ENCODE measurements around the gene SLC1A4.
"Not testable (repeated sequence)": the region's sequence is repeated elsewhere in the genome, so short reads cannot be mapped to it uniquely, and the experiment has no call there.

SLC1A4 gene

GRCh38 chr2:65030476-65031332 lies 41.5 kb downstream of the SLC1A4 start:
- DNase-seq: no peak

DNA sequence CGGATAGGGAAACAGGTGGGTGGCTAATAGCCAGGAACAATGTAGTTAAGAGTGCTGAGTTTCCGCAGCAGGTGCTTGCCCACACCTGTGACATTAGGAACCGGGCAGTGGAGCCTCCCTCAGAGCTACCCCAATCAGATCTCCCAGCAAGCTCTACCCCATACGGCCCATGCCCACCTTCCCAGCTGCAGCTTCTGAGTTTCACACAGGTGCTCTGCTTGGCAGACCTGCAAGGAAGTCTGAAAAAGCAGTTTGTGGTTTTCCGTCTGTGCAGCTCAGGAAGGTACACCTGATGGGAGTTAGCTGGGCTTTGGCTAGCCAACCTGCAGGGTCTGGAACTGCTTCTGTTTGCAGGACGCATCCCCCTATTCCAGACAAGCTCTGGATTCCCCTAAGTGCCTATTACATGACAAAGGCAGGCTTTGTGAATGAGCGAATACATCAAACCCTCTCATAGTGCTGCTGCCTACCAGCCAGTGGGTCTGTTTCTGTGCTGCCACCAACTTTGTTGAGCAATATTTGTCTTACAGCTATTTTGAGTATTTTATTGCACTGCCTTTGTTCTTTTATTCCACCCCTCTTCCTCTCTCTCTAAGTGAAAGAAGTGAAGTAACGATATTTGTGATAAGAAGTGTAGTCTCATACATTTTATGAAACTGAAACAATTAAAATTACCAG lies 42.3 kb downstream of the SLC1A4 start:
- no peak for DNase-seq

DNA sequence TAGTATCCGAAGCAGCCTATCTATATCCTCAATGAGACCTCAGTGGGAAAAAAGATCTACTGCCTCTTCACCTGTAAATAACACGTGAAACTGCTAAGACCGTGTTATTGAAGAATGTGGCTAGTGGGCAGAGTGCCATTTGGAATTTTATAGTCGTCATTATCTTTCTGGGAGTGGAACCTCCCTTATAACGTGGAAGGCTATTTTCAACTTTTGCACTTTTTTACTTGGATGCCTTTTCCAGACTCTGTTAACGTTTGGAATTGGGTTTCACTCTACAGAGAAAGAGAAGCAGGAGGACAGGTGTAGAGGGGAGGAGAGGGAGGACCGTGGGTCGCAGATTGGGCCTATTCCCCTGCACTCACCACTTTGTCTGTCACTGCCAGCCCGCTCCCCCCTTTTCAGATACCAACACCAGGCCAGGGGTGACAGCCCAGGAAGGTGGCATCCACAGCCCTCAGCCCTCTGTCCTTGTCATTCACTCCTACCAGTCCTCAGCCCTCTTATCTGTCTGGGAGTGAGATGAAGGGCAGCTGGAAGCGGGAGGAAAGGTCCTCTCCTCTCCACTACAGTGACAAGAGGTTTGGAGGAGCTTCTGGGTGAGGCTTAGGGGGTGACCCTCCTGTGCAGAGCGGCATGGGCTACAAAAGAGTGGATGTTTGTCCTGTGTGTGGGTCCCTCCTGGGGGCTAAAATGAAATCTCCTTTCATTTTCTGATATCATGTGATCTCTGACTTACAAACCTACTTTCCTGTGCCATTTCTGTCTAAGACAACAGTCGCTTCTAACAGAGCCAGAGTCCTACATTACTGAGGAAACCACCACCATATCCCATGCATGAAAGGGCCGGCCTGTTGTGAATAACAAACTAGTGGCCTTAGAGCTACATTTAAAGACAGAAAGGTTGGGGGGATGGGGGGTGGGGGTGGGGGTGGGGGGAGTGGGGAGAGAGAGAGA lies 43.1 kb downstream of the SLC1A4 start:
- no peak for DNase-seq

GRCh38 chr2:65033178-65033577 lies 44.0 kb downstream of the SLC1A4 start:
- DNase-seq: no peak

DNA sequence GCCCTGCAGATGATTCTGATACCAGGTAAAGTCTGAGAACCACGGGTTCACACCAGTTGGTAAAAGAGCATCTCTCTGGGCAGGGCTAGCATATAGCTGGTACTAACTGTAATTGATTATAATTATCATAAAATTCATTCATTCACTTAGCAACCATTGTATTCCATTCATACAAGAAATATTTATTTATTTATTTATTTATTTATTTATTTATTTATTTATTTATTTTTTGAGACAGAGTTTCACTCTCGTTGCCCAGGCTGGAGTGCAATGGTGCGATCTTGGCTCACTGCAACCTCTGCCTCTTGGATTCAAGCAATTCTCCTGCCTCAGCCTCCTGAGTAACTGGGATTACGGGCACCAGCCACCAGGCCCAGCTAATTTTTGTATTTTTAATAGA lies 44.5 kb downstream of the SLC1A4 start:
- DNase-seq: not testable (repeated sequence)

GRCh38 chr2:65035351-65035943 lies 46.2 kb downstream of the SLC1A4 start:
- DNase-seq: no peak

GRCh38 chr2:65037178-65037577 lies 48.0 kb downstream of the SLC1A4 start:
- DNase-seq: no peak

GRCh38 chr2:65039640-65040039 lies 50.4 kb downstream of the SLC1A4 start:
- DNase-seq: no peak

GRCh38 chr2:65040400-65041261 lies 51.4 kb downstream of the SLC1A4 start:
- peak; percentile 49 for DNase-seq

GRCh38 chr2:65043001-65043400 lies 53.8 kb downstream of the SLC1A4 start:
- DNase-seq: no peak

DNA sequence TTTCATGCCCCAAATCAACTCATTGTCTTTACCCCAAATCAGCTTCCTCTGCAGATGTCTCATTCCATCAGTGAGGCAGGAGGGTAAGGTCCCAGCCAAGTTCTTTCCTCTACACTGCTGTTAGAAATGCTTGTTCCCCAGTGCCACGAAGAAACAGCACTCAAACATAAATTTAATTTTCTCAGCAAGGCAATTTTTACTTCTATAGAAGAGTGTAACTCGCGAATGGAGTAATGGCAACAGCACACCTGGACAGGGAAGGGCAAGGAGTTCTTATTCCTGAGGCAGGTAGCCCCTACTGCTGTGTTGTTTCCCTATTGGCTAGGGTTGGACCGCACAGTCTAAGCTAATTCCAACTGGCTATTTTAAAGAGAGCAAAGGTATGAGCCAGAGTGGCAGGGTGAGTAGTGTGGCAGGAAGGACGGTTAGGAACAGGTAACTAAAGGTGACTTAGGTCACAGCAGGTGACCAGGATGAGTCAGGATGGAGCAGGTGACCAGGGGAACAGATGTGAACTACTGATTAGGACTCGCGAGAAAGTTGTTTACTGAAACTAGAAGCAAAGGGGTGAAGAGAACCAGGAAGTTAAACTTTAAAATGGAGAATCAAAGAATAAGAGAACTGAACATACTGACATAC lies 55.0 kb downstream of the SLC1A4 start:
- DNase-seq: no peak

GRCh38 chr2:65045651-65046050 lies 56.5 kb downstream of the SLC1A4 start:
- DNase-seq: no peak

GRCh38 chr2:65046633-65047407 lies 57.6 kb downstream of the SLC1A4 start:
- no peak for DNase-seq

- DNase-seq: no peak
Observed at GRCh38 chr2:65049010-65049639, 59.9 kb downstream of the SLC1A4 start.

DNA sequence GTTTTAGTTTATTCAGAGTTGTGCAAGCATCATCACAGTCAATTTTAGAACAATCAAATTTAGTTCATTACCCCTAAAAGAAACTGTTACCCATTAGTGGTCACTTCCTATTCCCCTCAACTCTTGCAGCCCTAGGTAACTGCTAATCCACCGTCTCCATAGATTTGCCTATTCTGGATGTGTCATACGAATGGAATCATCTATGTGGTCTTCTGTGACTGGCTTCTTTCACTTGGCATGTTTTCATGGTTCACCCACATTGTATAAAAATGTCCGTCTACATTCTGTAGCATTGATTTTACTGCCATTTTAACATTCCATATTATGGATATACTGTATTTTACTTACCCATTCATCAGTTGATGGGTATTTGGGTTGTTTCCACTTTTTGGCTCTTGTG lies 61.7 kb downstream of the SLC1A4 start:
- DNase-seq: no peak

DNA sequence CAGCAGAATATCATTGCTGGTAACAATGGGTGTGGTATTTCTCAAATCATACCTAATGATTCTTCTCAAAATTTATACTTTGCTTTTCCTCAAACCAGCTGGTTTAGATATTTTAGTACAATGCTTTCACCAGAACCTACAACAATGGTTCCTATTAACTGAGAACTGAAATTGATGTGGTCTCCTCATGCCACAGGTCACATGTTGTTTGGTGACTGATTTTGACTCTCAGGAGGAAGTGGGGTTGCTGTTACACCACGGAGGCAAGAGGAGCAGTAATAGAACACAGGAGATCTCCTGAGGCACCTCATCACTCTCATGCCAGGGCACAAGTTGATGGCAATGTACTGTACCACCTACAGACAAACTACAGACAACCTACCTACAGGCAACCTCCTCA lies 64.0 kb downstream of the SLC1A4 start:
- no peak for DNase-seq

DNA sequence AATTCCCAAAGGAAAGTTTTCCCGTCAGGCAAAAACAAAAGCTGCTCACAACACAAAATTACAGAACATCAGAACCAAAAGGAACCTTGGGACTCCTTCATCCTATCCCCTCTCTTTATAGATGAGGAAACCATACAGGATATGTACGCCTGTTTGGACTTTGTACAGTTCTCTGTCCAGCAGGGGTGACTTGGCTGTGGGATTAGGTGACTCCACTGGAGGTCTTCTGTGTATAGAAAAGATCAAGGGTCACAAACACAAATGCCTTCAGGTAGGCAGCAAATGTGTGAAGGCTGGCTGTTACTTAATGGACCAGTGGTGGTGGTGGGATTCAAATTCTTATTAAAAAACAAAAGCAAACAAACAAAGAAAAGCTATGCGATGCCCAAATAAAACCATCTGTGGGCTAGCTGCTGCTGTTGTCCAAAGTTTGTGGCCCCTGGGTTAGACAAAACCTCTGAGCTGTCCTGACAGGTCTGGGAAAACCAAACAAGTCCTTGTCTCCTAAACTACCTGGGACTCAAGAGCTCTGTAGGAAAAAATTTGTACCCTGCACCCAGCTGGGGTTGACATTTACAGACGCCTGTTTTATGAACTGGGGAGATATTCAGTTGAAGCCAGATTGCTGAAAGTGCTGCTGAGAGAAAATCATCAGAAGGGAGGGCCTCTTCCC lies 65.7 kb downstream of the SLC1A4 start:
- no peak for DNase-seq

DNA sequence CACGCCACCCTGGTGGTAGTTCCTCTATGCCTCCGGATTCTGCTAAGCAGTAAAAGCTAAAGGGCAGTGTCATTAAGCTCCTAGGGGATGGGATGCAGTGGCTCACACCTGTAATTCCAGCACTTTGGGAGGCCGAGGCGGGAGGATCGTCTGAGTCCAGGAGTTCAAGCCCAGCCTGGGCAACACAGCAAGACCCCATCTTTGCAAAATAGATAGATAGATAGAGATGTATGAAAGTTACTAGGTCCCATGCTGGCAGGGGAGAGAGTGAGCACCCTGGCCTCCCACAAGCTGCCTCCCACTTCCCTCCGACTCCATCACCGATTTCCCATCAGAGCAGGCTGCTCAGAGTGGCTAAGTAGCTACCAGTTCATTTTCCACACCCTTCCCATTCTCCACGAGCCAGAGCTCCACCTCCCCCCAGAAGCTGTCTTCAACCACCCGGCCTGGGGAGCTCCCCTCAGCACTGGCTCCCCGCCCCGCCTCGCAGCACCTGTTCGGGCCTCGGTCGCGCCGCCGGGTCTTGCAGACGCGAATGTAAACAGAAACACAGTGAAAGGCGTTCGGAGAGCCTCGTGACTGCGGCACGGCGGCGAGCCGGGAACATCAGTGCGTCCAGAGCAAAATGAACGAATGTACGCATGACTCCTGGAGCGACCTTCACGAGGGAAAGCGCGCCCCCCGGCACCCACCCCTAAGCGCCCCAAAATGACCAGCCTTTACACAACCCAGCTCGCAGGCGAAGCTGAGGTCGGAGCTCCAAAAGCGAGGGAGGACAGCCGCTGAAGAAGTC lies 66.4 kb downstream of the SLC1A4 start:
- no peak for DNase-seq

Measured in NCI-H446 treated with DMSO at 0.1 percent for 48 hours (cell line).